ENCODE measurements around the gene PRKAB2. TPM values are rescaled to one million over a fixed set of nuclear protein-coding genes. Genes with fewer than 3 reads are reported as not detected.
"Not testable (repeated sequence)": the region's sequence is repeated elsewhere in the genome, so short reads cannot be mapped to it uniquely, and the experiment has no call there.

Gene PRKAB2
- total RNA-seq, 1 donor from 2014 or later = 13.6 TPM

DNA sequence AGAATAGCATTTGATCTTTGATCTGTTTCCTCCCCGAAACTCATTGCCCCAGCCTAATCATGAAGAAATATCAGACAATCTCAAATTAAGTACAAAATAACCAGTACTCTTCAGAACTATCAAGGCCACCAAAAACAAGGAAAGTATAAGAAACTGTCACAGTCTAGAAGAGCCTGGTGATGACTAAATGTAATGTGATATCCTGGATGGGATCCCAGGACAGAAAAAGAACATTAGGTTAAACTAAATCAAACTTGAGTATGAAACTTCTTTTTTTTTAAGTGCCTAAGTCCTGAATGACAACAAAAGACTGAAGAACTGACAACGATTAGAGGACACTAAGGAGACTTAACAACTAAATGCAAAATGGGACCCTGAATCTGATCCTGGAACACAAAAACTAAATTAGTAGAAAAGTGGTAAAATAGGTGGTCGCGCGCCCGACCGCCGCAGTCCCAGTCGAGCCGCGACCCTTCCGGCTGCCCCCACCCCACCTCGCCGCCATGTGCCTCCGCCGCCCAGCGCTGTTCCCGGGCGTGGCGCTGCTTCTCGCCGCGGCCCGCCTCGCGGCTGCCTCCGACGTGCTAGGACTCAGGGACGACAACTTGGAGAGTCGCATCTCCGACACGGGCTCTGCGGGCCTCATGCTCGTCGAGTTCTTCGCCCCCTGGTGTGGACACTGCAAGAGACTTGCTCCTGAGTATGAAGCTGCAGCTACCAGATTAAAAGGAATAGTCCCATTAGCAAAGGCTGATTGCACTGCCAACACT, 5.5 kb upstream of the PRKAB2 start:
- peaks cover 0 to 3% (median 1%) of the 10 kb centered on the region in 3 donors for H3K36me3 ChIP-seq (ENCODE audit: control insufficient read depth in 3 of 3, insufficient read depth in 3 of 3, low read length in 3 of 3)
- H3K4me1 ChIP-seq (ENCODE audit: control insufficient read depth in 3 of 3, insufficient read depth in 3 of 3, low read length in 3 of 3) = peaks cover 7 to 16% (median 11%) of the 10 kb centered on the region in 3 donors
- no peak overlapping the region for H3K9ac ChIP-seq (ENCODE audit: low read depth in 1 of 3, low read length in 3 of 3)
- H3K9me3 ChIP-seq (ENCODE audit: control insufficient read depth in 3 of 3, low read length in 3 of 3) = no peaks in the 10 kb centered on the region
- H3K27me3 ChIP-seq (ENCODE audit: control insufficient read depth in 3 of 3, insufficient read depth in 3 of 3, low read length in 3 of 3) = no peaks in the 10 kb centered on the region
- no peak overlapping the region for H3K27ac ChIP-seq (ENCODE audit: low read depth, low read length)
- peak overlapping the region in 2 of 3 donors; percentile 37 to 41 for H3K4me3 ChIP-seq (ENCODE audit: low read length in 3 of 3)

DNA sequence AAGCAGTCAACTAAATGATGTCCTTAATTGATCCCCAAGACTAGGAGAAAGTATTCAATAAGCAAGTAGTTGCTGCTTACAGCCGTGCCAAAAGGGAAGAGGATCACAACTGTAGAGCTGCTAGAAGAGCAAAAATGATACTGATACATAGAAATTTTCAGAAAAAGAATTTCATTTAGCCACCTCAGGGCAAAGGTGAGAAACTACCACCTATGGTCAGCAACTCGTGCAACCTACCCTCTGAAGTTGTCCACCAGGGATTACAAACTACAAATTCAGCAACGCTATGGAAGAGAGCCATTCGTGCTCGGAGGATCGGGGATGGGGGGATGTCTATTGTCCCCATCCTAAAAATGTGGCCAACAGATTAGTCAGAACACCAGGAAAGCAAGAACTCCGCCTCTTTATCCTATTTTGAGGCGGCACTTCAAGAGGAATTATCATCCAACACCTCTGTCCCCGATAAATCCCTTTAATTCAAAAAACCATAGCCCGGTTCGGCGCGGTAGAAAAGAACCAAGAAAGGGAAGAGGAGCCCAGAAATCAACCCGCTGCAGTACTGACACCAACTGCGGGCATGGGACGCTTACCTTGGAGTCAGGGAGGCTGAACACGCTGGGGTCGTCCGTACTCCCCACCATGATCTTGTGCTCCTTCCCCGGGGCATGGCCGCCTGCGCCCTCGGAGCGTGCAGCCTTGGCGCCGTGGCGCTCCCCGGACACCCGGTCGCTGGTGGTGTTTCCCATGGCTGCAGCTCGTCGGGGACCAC, 687 bp downstream of the PRKAB2 start:
- Histone ChIP-seq H3K27ac (ENCODE audit: low read depth, low read length) (peak overlapping the region; percentile 90), H3K4me1 (ENCODE audit: control insufficient read depth in 3 of 3, insufficient read depth in 3 of 3, low read length in 3 of 3) (peaks cover 23 to 35% (median 29%) of the 10 kb centered on the region in 3 donors), H3K9me3 (ENCODE audit: control insufficient read depth in 3 of 3, low read length in 3 of 3) (no peaks in the 10 kb centered on the region)

DNA sequence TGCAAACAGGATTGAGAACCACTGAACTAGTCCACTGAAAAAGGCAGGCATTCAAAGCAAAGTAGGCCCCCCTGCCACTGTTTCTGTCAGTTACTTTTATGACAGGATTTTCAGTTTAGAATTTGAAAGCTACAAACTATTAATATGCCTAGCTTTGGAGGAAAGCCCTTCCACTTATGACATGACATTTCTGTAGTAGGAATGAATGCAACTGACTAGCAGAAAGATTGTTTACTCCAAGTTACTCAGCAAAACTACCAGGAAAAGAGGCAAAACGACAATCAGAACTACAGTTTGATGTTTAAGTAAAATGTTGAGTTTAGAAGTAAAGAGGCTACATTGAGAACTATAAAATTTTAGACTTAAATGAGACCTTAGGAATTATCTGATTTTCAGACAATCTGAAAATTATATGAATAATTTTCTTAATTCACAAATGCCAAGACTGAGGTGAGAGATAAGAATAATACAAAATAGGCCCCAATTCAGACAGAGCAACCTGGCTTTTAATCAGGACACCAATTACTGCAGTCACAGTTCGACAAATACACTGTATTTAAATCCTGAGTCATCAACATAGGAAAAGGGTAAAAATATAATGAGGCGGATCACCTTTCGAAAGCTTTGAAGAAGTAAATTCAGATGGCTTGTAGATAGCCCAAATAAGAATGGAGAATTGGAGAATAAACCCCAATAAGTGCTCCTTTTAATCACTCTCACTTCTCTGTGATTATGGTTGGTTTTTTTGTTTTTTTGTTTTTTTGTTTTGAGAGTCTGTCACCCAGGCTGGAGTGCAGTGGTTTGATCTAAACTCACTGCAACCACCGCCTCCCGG, 2.2 kb downstream of the PRKAB2 start:
- Histone ChIP-seq H3K27ac (ENCODE audit: low read depth, low read length) (peak overlapping the region; percentile 90), H3K27me3 (ENCODE audit: control insufficient read depth in 3 of 3, insufficient read depth in 3 of 3, low read length in 3 of 3) (no peaks in the 10 kb centered on the region), H3K9me3 (ENCODE audit: control insufficient read depth in 3 of 3, low read length in 3 of 3) (no peaks in the 10 kb centered on the region), H3K36me3 (ENCODE audit: control insufficient read depth in 3 of 3, insufficient read depth in 3 of 3, low read length in 3 of 3) (peaks cover 2 to 19% (median 3%) of the 10 kb centered on the region in 3 donors), H3K4me3 (ENCODE audit: low read length in 3 of 3) (peak overlapping the region in 1 of 3 donors; percentile 29), H3K9ac (ENCODE audit: low read depth in 1 of 3, low read length in 3 of 3) (peak overlapping the region in 2 of 3 donors; percentile 5 to 50), H3K4me1 (ENCODE audit: control insufficient read depth in 3 of 3, insufficient read depth in 3 of 3, low read length in 3 of 3) (peaks cover 23 to 35% (median 29%) of the 10 kb centered on the region in 3 donors)

More for the DNA sequence above, 687 bp downstream of the PRKAB2 start:
- Histone ChIP-seq H3K27me3 (ENCODE audit: control insufficient read depth in 3 of 3, insufficient read depth in 3 of 3, low read length in 3 of 3) (no peaks in the 10 kb centered on the region), H3K36me3 (ENCODE audit: control insufficient read depth in 3 of 3, insufficient read depth in 3 of 3, low read length in 3 of 3) (peaks cover 2 to 7% (median 5%) of the 10 kb centered on the region in 3 donors), H3K9ac (ENCODE audit: low read depth in 1 of 3, low read length in 3 of 3) (peak overlapping the region; percentile 85 to 97 (median 86)), H3K4me3 (ENCODE audit: low read length in 3 of 3) (peak overlapping the region; percentile 88 to 94 (median 93))

DNA sequence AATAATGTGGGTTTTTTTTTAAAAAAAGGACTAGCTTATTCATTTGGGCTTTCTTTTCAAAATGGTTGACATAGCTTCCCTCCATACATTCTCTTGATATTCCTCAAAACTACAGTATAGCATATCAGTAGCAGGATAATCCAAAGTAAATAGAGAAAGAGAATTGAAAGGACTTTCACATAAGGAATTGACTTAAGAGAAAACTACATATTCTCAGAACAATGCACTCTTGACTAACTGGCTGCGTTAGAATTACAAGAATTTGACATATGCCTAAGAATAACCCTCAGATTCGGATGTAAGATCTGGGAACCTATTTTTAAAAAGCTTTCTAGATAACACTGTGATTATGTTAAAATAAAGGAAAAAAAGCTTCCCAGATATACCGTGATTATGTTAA, 3.1 kb downstream of the PRKAB2 start:
- no peak overlapping the region for H3K27ac ChIP-seq (ENCODE audit: low read depth, low read length)
- peaks cover 21 to 34% (median 29%) of the 10 kb centered on the region in 3 donors for H3K4me1 ChIP-seq (ENCODE audit: control insufficient read depth in 3 of 3, insufficient read depth in 3 of 3, low read length in 3 of 3)
- H3K27me3 ChIP-seq (ENCODE audit: control insufficient read depth in 3 of 3, insufficient read depth in 3 of 3, low read length in 3 of 3) = no peaks in the 10 kb centered on the region
- no peaks in the 10 kb centered on the region for H3K9me3 ChIP-seq (ENCODE audit: control insufficient read depth in 3 of 3, low read length in 3 of 3)
- H3K9ac ChIP-seq (ENCODE audit: low read depth in 1 of 3, low read length in 3 of 3) = no peak overlapping the region
- H3K4me3 ChIP-seq (ENCODE audit: low read length in 3 of 3) = no peak overlapping the region
- H3K36me3 ChIP-seq (ENCODE audit: control insufficient read depth in 3 of 3, insufficient read depth in 3 of 3, low read length in 3 of 3) = peaks cover 2 to 19% (median 3%) of the 10 kb centered on the region in 3 donors

DNA sequence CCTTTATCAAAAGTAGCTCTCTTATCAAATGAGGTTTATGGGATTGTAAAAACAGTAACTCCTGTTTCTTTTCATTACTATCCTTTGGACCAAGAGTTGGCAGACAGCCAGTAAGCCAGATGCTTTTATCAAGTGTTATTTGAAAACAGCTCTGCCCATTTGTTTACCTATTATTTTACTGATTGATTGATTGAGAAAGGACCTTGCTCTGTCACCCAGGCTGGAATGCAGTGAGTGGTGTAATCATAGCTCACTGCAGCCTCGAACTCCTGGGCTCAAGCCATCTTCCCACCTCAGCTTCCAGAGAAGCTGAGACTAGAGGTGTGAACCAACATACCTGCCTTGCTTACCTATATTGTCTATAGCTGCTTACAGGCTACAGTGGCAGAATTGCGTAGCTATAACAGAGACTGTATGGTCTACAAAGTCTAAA, 3.6 kb downstream of the PRKAB2 start:
- peaks cover 2 to 19% (median 3%) of the 10 kb centered on the region in 3 donors for H3K36me3 ChIP-seq (ENCODE audit: control insufficient read depth in 3 of 3, insufficient read depth in 3 of 3, low read length in 3 of 3)
- H3K27me3 ChIP-seq (ENCODE audit: control insufficient read depth in 3 of 3, insufficient read depth in 3 of 3, low read length in 3 of 3) = no peaks in the 10 kb centered on the region
- H3K9ac ChIP-seq (ENCODE audit: low read depth in 1 of 3, low read length in 3 of 3) = no peak overlapping the region
- H3K4me3 ChIP-seq (ENCODE audit: low read length in 3 of 3) = no peak overlapping the region
- H3K9me3 ChIP-seq (ENCODE audit: control insufficient read depth in 3 of 3, low read length in 3 of 3) = no peaks in the 10 kb centered on the region
- H3K27ac ChIP-seq (ENCODE audit: low read depth, low read length) = peak overlapping the region; percentile 2
- peaks cover 16 to 29% (median 28%) of the 10 kb centered on the region in 3 donors for H3K4me1 ChIP-seq (ENCODE audit: control insufficient read depth in 3 of 3, insufficient read depth in 3 of 3, low read length in 3 of 3)

DNA sequence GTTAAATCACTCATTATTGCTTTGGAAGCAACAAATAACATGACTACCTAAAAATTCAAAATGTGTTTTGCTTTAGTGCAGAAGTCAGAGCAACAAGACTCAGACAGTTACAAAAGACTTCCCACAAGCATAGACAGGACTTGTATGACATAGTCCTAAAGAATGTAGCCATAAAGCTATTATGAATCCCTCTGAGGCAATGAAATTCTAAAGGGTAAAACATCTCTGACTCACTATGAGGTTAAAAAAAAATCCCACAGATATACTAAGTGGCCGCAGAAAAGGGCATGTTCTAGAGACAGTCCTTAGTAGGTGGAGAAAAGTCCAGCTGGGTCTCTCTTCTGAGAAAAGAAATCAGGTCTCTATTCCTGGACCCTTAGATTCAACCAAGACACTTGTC, 4.9 kb downstream of the PRKAB2 start:
- Histone ChIP-seq H3K27me3 (ENCODE audit: control insufficient read depth in 3 of 3, insufficient read depth in 3 of 3, low read length in 3 of 3) (no peaks in the 10 kb centered on the region), H3K4me3 (ENCODE audit: low read length in 3 of 3) (no peak overlapping the region), H3K4me1 (ENCODE audit: control insufficient read depth in 3 of 3, insufficient read depth in 3 of 3, low read length in 3 of 3) (peaks cover 12 to 23% (median 22%) of the 10 kb centered on the region in 3 donors), H3K27ac (ENCODE audit: low read depth, low read length) (no peak overlapping the region), H3K9ac (ENCODE audit: low read depth in 1 of 3, low read length in 3 of 3) (peak overlapping the region in 1 of 3 donors; percentile 4), H3K9me3 (ENCODE audit: control insufficient read depth in 3 of 3, low read length in 3 of 3) (no peaks in the 10 kb centered on the region), H3K36me3 (ENCODE audit: control insufficient read depth in 3 of 3, insufficient read depth in 3 of 3, low read length in 3 of 3) (peaks cover 0 to 25% (median 8%) of the 10 kb centered on the region in 3 donors)

DNA sequence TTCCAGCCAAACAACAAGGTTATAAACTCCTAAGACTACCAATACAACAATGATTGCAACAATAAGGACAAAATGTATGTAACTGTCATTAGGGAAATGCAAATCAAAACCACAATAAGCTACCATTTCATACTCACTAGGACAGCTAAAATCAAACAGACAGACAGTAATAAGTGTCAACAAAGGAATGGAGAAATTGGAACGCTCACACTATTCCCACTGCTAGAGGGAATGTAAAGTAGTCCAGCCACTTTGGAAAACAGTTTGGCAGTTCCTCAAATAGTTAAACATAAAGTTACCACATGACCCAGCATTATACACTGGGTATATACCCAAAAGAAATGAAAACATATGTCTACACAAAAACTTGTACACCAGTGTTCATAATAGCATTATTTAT, 9.3 kb downstream of the PRKAB2 start:
- no peak overlapping the region for H3K27ac ChIP-seq (ENCODE audit: low read depth, low read length)
- no peak overlapping the region for H3K4me3 ChIP-seq (ENCODE audit: low read length in 3 of 3)
- H3K9me3 ChIP-seq (ENCODE audit: control insufficient read depth in 3 of 3, low read length in 3 of 3) = no peaks in the 10 kb centered on the region
- no peaks in the 10 kb centered on the region for H3K27me3 ChIP-seq (ENCODE audit: control insufficient read depth in 3 of 3, insufficient read depth in 3 of 3, low read length in 3 of 3)
- H3K9ac ChIP-seq (ENCODE audit: low read depth in 1 of 3, low read length in 3 of 3) = no peak overlapping the region
- peaks cover 18 to 60% (median 45%) of the 10 kb centered on the region in 3 donors for H3K36me3 ChIP-seq (ENCODE audit: control insufficient read depth in 3 of 3, insufficient read depth in 3 of 3, low read length in 3 of 3)
- peaks cover 0 to 5% (median 0%) of the 10 kb centered on the region in 3 donors for H3K4me1 ChIP-seq (ENCODE audit: control insufficient read depth in 3 of 3, insufficient read depth in 3 of 3, low read length in 3 of 3)

DNA sequence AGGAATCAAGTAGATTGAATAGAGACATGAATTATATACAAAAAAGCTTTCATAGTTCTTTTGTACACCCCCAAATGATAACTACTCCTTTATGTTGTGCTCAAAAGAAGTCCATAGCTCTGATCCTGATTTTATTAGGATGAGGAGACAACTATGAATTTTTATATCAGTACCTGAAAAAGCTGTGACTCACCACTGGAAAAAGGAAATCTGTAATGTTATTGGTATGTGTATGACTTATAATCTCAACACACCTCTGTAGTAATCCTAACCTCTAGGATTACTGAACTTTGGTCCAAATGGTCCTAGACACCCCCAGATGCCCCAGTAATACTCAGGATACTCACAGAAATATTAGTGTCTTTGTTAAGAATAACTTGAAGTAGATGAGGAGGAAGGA, 10.2 kb downstream of the PRKAB2 start:
- H3K27me3 ChIP-seq (ENCODE audit: control insufficient read depth in 3 of 3, insufficient read depth in 3 of 3, low read length in 3 of 3) = no peaks in the 10 kb centered on the region
- peaks cover 18 to 66% (median 45%) of the 10 kb centered on the region in 3 donors for H3K36me3 ChIP-seq (ENCODE audit: control insufficient read depth in 3 of 3, insufficient read depth in 3 of 3, low read length in 3 of 3)

DNA sequence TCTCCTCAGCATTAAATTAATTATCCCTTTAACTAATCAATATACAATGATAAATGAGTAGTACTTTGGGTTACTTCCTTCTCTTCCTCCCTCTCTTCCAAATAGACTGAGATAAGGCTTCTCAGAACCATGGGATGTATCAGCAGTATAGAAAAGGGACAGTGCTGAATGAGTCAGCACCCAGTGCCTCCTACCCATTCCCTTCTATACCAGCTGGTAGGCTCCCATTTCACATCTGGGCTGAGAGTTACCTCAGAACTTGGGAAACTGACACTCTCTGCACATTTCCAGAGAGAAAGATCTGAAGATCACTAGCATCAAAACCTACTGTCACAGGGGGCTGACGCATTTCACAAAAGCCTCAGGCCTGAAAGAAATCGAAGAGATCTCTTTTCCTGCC, 15.2 kb downstream of the PRKAB2 start:
- H3K36me3 ChIP-seq (ENCODE audit: control insufficient read depth in 3 of 3, insufficient read depth in 3 of 3, low read length in 3 of 3) = peaks cover 18 to 58% (median 54%) of the 10 kb centered on the region in 3 donors

More for the DNA sequence above, 10.2 kb downstream of the PRKAB2 start:
- H3K9me3 ChIP-seq (ENCODE audit: control insufficient read depth in 3 of 3, low read length in 3 of 3) = no peaks in the 10 kb centered on the region
- H3K27ac ChIP-seq (ENCODE audit: low read depth, low read length) = no peak overlapping the region
- H3K4me3 ChIP-seq (ENCODE audit: low read length in 3 of 3) = no peak overlapping the region
- H3K4me1 ChIP-seq (ENCODE audit: control insufficient read depth in 3 of 3, insufficient read depth in 3 of 3, low read length in 3 of 3) = no peaks in the 10 kb centered on the region
- no peak overlapping the region for H3K9ac ChIP-seq (ENCODE audit: low read depth in 1 of 3, low read length in 3 of 3)

More for the DNA sequence above, 15.2 kb downstream of the PRKAB2 start:
- H3K27ac ChIP-seq (ENCODE audit: low read depth, low read length); H3K4me1 ChIP-seq (ENCODE audit: control insufficient read depth in 3 of 3, insufficient read depth in 3 of 3, low read length in 3 of 3); H3K9me3 ChIP-seq (ENCODE audit: control insufficient read depth in 3 of 3, low read length in 3 of 3); H3K9ac ChIP-seq (ENCODE audit: low read depth in 1 of 3, low read length in 3 of 3); H3K27me3 ChIP-seq (ENCODE audit: control insufficient read depth in 3 of 3, insufficient read depth in 3 of 3, low read length in 3 of 3); H3K4me3 ChIP-seq (ENCODE audit: low read length in 3 of 3): not testable (repeated sequence)
